Measurements from ENCODE around the gene UGCG.
"Not testable (repeated sequence)": the region's sequence is repeated elsewhere in the genome, so short reads cannot be mapped to it uniquely, and the experiment has no call there.

Gene UGCG

DNA sequence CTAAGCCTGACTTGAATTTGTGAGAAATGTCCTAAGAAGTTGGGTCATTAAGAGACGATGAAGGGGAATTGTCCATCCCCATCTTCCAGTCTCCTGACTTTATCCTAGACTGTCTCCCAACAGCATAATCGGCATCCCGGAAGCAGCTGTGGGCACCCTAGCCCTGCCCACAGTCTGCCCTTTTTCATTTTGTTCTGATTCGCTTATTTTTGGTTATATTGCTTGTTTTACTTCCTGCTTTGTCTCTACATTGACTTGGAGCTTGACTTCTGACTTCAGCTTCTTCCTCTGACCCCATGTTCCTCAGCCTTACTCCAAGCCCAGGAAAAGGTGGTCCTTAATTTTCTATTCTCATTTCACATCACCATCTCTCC, 41.8 kb downstream of the UGCG start:
- no peak for DNase-seq (ENCODE audit: low spot score in 2 of 2)
- H3K9me3 ChIP-seq: no peaks in the 10 kb centered on the region
- H3K36me3 ChIP-seq (replicated peaks): peaks cover 2% of the 10 kb centered on the region; the same call in 1 of the 2 replicates
- peaks cover 3% of the 10 kb centered on the region; the same call in 1 of the 2 replicates for H3K4me1 ChIP-seq
- in situ Hi-C loops (cut with MboI; ENCODE audit: low sequenced_read_pairs): no loop called here
- no peaks in the 10 kb centered on the region for H3K27me3 ChIP-seq (ENCODE audit: low read depth)
- H3K4me3 ChIP-seq: no peak overlapping the region

- in situ Hi-C loops (cut with MboI; ENCODE audit: low sequenced_read_pairs): no loop called here
- H3K4me1 ChIP-seq: peaks cover 2% of the 10 kb centered on the region; the same call in 1 of the 2 replicates
These were observed 42.7 kb downstream of the UGCG start for GRCh38 chr9:111939322-111939721.

DNA sequence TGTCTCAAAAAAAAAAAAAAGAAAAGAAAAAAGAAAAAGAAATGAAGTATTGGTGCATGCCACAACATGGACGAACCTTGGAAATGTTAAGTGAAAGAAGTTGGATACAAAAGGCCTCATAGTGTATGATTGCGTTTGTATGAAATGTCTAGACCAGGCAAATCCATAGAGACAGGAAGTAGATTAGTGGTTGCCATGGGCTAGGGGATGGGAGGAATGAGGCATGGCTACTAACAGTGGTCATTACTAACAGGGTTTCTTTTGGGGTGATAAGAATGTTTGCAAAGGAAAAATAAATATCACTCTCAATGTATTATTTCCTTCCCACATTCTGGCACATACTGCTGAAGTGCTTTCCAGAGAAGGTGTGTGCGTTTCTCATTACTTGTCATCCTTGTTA, 44.1 kb downstream of the UGCG start:
- H3K9me3 ChIP-seq: no peaks in the 10 kb centered on the region
- DNase-seq (ENCODE audit: low spot score in 2 of 2): no peak
- H3K27me3 ChIP-seq (ENCODE audit: low read depth): no peaks in the 10 kb centered on the region
- in situ Hi-C loops (cut with MboI; ENCODE audit: low sequenced_read_pairs): no loop called here
- H3K36me3 ChIP-seq (replicated peaks): no peaks in the 10 kb centered on the region
- H3K4me1 ChIP-seq: no peaks in the 10 kb centered on the region
- no peak overlapping the region for H3K4me3 ChIP-seq

More at GRCh38 chr9:111939322-111939721, 42.7 kb downstream of the UGCG start:
- Histone ChIP-seq H3K36me3 (replicated peaks) (no peaks in the 10 kb centered on the region), H3K9me3 (no peaks in the 10 kb centered on the region), H3K27me3 (ENCODE audit: low read depth) (no peaks in the 10 kb centered on the region), H3K4me3 (no peak overlapping the region)
- no peak for DNase-seq (ENCODE audit: low spot score in 2 of 2)

DNA sequence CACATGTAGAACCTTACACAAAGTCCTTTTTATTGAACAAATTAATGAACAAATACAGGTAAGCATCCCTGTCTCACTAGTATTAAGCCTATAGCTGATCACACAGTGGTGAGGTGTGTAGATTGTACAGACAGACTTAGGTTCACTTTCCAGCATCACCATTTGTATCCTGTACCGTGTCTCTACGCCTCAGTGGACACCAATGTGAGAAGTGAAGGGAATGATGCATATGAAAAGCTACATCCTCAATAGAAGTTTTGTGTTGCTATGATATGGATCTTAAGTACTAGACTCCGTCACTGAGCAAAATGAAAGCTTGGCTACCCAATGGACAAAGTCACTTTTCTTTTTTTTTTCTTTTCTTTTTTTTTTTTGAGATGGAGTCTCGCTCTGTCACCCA, 46.6 kb downstream of the UGCG start:
- Histone ChIP-seq H3K36me3 (replicated peaks) (no peaks in the 10 kb centered on the region), H3K9me3 (no peaks in the 10 kb centered on the region), H3K27me3 (ENCODE audit: low read depth) (no peaks in the 10 kb centered on the region), H3K4me1 (no peaks in the 10 kb centered on the region), H3K4me3 (no peak overlapping the region)
- DNase-seq (ENCODE audit: low spot score in 2 of 2): no peak
- in situ Hi-C loops (cut with MboI; ENCODE audit: low sequenced_read_pairs): no loop called here

DNA sequence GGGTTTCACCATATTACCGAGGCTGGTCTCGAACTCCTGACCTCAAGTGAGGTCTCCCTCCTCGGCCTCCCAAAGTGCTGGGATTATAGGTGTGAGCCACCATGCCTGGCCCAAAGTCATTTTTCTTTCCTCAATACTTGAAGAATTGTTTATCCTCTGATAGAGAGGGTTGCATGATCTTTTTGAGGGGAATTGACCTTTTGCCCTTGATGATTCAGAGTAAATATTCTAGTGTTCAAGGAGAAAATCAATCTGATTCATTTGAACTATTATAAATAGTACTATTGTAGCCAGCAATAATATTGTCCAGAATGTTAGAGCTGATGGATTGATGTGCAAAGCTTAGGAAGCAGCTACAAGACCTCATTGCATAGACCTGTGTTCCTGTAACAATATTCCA, 47.1 kb downstream of the UGCG start:
- no peak overlapping the region for H3K4me3 ChIP-seq
- H3K4me1 ChIP-seq: no peaks in the 10 kb centered on the region
- no peaks in the 10 kb centered on the region for H3K27me3 ChIP-seq (ENCODE audit: low read depth)
- DNase-seq (ENCODE audit: low spot score in 2 of 2): no peak
- in situ Hi-C loops (cut with MboI; ENCODE audit: low sequenced_read_pairs): no loop called here
- no peaks in the 10 kb centered on the region for H3K9me3 ChIP-seq
- no peaks in the 10 kb centered on the region for H3K36me3 ChIP-seq (replicated peaks)

DNA sequence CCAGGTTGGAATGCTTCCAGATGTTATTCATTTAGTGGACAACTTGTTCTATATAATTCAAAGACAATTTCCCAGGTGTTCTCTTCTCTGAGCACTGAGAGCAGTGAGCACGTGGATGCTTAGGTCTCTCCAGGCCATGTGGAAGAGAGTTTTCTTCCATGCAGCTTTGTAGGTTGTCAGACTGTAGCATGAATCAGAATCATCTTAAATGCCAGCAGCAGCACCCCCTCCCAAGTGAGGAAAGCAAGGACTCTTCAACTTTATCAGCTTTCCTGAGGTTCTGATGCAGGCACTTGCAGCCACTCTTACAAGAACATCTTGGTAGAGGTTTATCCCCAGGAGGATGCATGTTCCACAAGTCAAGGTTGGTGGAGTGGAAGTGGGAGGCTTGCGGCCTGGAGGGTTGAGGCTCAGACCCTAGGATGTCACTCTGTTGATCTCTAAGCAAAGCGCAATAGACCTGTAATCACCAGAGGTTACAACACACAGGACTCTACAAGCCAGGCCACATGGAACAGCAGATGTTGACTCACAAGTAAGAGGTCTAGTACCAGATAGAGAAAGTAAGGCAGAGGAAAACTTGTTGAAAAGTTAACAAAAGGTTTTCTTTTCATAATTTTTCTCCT, 47.7 kb downstream of the UGCG start:
- Histone ChIP-seq H3K4me3 (no peak overlapping the region), H3K27me3 (ENCODE audit: low read depth) (no peaks in the 10 kb centered on the region), H3K4me1 (no peaks in the 10 kb centered on the region), H3K36me3 (replicated peaks) (no peaks in the 10 kb centered on the region), H3K9me3 (no peaks in the 10 kb centered on the region)
- no peak for DNase-seq (ENCODE audit: low spot score in 2 of 2)
- in situ Hi-C loops (cut with MboI; ENCODE audit: low sequenced_read_pairs): no loop called here

DNA sequence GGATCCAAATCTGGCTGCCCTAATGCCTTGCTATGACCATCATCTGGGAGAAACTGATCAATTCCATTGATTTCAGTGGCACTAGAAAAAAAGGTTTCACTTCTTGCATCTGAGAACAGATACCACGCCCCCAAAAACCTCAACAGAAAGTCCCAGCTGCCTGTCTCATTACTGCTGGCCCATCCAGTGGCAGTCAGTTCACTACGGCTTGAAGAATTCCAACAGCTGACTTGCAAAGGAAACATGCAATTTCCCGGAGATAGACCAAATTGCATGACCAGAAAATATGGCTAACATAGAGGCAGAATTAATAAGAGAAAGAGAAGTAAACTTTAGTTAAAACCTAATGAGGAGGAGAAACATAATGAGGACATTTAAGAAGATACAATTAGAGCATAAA, 48.6 kb downstream of the UGCG start:
- H3K36me3 ChIP-seq (replicated peaks): no peaks in the 10 kb centered on the region
- no peaks in the 10 kb centered on the region for H3K9me3 ChIP-seq
- no peaks in the 10 kb centered on the region for H3K27me3 ChIP-seq (ENCODE audit: low read depth)
- H3K4me1 ChIP-seq: no peaks in the 10 kb centered on the region
- DNase-seq (ENCODE audit: low spot score in 2 of 2): no peak
- in situ Hi-C loops (cut with MboI; ENCODE audit: low sequenced_read_pairs): no loop called here
- no peak overlapping the region for H3K4me3 ChIP-seq

DNA sequence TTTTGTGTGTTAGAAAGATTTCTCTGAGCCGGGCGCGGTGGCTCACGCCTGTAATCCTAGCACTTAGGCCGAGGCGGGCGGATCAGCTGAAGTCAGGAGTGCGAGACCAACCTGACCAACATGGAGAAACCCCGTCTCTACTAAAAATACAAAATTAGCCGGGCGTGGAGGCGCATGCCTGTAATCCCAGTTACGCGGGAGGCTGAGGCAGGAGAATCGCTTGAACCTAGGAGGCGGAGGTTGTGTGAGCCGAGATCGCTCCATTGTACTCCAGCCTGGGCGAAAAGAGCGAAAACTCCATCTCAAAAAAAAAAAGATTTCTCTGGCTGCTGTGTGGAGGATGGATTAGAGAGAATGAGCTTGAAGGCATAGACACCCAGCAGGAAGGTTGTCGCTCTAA, 51.5 kb downstream of the UGCG start:
- H3K4me3 ChIP-seq; H3K36me3 ChIP-seq (replicated peaks); in situ Hi-C loops (cut with MboI; ENCODE audit: low sequenced_read_pairs); H3K9me3 ChIP-seq; H3K27me3 ChIP-seq (ENCODE audit: low read depth); DNase-seq (ENCODE audit: low spot score in 2 of 2); H3K4me1 ChIP-seq: not testable (repeated sequence)

DNA sequence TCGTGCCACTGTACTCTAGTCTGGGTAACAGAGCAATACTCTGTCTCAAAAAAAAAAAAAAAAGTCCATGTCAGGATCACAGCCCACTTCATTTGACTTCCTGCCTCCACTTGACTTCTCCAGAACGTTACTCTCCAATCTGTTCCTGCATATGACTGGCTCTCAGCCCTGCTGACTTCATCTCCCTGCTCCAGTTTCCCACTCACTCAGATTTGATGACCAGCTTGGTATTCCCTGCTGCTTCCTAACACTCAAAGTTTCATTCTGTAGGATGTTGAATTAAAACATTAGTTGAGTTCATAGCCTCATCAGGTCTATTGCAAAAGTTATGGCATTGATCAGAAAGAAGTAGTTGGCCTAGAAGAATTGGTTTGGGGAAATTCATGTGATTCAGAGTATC, 52.3 kb downstream of the UGCG start:
- in situ Hi-C loops (cut with MboI; ENCODE audit: low sequenced_read_pairs): no loop called here
- H3K4me3 ChIP-seq: no peak overlapping the region

DNA sequence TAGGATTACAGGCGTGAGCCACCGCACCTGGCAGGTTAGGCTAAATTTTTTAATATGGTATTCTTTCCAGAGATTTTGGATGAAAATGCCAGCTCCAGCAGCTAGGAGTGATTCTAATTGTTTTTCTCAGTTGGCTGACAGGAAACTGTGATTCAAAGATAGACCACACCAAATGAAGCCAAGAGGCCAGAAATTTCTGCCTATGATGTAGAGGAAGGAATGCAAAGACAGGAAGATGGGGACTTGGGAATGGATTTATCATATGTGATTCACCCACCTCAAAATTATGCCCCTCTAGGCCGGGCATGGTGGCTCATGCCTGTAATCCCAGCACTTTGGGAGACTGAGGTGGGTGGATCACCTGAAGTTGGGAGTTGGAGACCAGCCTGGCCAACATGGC, 53.3 kb downstream of the UGCG start:
- H3K9me3 ChIP-seq: no peaks in the 10 kb centered on the region
- in situ Hi-C loops (cut with MboI; ENCODE audit: low sequenced_read_pairs): no loop called here
- H3K36me3 ChIP-seq (replicated peaks): no peaks in the 10 kb centered on the region
- H3K4me3 ChIP-seq: no peak overlapping the region
- no peak for DNase-seq (ENCODE audit: low spot score in 2 of 2)
- H3K27me3 ChIP-seq (ENCODE audit: low read depth): no peaks in the 10 kb centered on the region
- H3K4me1 ChIP-seq: no peaks in the 10 kb centered on the region

More for the DNA sequence above, 52.3 kb downstream of the UGCG start:
- Histone ChIP-seq H3K36me3 (replicated peaks) (no peaks in the 10 kb centered on the region), H3K9me3 (no peaks in the 10 kb centered on the region), H3K27me3 (ENCODE audit: low read depth) (no peaks in the 10 kb centered on the region), H3K4me1 (no peaks in the 10 kb centered on the region)
- DNase-seq (ENCODE audit: low spot score in 2 of 2): no peak

GRCh38 chr9:111952559-111952958, 55.9 kb downstream of the UGCG start:
- Histone ChIP-seq H3K9me3 (no peaks in the 10 kb centered on the region), H3K27me3 (ENCODE audit: low read depth) (no peaks in the 10 kb centered on the region), H3K4me3 (no peak overlapping the region), H3K36me3 (replicated peaks) (no peaks in the 10 kb centered on the region), H3K4me1 (no peaks in the 10 kb centered on the region)
- in situ Hi-C loops (cut with MboI; ENCODE audit: low sequenced_read_pairs): no loop called here
- DNase-seq (ENCODE audit: low spot score in 2 of 2): no peak

- H3K4me1 ChIP-seq: no peaks in the 10 kb centered on the region
- in situ Hi-C loops (cut with MboI; ENCODE audit: low sequenced_read_pairs): no loop called here
- H3K9me3 ChIP-seq: no peaks in the 10 kb centered on the region
- no peaks in the 10 kb centered on the region for H3K36me3 ChIP-seq (replicated peaks)
- DNase-seq (ENCODE audit: low spot score in 2 of 2): no peak
- no peaks in the 10 kb centered on the region for H3K27me3 ChIP-seq (ENCODE audit: low read depth)
- H3K4me3 ChIP-seq: no peak overlapping the region
These were observed 56.8 kb downstream of the UGCG start for GRCh38 chr9:111953444-111953843.

DNA sequence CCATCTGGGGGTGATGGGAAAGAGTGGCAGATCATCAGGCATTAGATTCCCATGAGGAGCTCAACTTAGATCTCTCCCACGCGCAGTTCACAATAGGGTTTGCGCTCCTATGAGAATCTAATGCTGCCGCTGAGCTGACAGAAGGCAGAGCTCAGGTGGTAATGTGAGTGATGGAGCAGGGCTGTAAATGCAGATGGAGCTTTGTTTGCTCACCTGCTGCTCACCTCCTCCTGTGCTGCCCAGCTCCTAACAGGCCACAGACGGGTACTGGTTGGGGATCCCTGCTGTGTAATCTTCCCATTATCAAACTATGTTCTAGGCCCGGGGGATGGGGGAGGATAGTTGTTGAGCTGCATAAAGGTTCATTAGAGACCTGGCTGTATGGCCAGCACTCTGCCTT, 58.4 kb downstream of the UGCG start:
- Histone ChIP-seq H3K9me3 (no peaks in the 10 kb centered on the region), H3K27me3 (ENCODE audit: low read depth) (no peaks in the 10 kb centered on the region), H3K4me3 (no peak overlapping the region), H3K36me3 (replicated peaks) (no peaks in the 10 kb centered on the region), H3K4me1 (no peaks in the 10 kb centered on the region)
- no peak for DNase-seq (ENCODE audit: low spot score in 2 of 2)
- in situ Hi-C loops (cut with MboI; ENCODE audit: low sequenced_read_pairs): no loop called here

GRCh38 chr9:111957856-111958631, 61.4 kb downstream of the UGCG start:
- H3K9me3 ChIP-seq: no peaks in the 10 kb centered on the region
- H3K27me3 ChIP-seq (ENCODE audit: low read depth): no peaks in the 10 kb centered on the region
- peak in 1 of 2 experiments; percentile 30 for DNase-seq (ENCODE audit: low spot score in 2 of 2)
- in situ Hi-C loops (cut with MboI; ENCODE audit: low sequenced_read_pairs): no loop called here
- no peak overlapping the region for H3K4me3 ChIP-seq
- H3K36me3 ChIP-seq (replicated peaks): no peaks in the 10 kb centered on the region
- no peaks in the 10 kb centered on the region for H3K4me1 ChIP-seq
